ENCODE results near the gene TMC1.
"Not testable (repeated sequence)": the region's sequence is repeated elsewhere in the genome, so short reads cannot be mapped to it uniquely, and the experiment has no call there.

Gene TMC1

GRCh38 chr9:72763022-72763421, 241.6 kb downstream of the TMC1 start:
- DNase-seq (ENCODE audit: low spot score) = no peak

DNA sequence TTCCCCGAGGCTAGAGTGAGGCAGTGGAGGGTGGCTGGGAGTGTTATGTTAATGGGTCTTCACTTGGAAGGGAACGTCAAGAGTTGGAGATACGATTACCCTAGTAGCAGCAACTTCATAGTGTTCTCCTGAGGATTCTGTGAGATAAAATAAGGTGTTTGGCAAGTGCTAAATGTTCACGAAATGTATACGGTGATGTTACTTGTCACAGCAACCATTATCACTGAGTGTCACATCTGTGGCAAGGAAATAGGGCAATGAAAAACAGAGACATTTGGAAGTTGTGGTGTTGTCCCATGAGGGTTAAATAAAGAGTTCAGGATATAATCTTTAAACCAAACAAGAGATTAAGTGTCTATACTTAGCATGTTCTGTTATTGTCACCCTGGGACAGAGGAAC, 248.1 kb downstream of the TMC1 start:
- DNase-seq (ENCODE audit: low spot score) = no peak

- DNase-seq (ENCODE audit: low spot score) = no peak
Observed at GRCh38 chr9:72772661-72773060, 251.3 kb downstream of the TMC1 start.

DNA sequence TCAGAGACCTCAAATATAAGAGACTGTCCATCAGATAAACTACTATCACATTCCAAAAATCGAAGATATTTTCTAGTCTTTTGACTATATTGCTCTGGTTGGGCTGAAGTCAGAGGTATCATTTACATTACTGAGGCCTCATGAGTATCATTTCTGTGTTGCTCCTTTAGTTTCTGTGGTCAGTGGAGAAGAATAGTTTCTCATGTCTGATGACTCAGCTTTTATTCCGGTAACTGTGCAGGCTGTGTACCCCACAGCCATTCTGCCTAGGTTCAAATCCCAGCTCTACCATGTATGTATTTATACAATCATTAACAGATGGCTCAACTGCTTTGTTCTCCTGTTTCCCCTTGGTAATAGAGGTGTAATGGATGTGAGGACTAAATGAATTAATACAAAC, 252.2 kb downstream of the TMC1 start:
- DNase-seq (ENCODE audit: low spot score) = no peak

GRCh38 chr9:72775570-72775969, 254.2 kb downstream of the TMC1 start:
- no peak for DNase-seq (ENCODE audit: low spot score)

- no peak for DNase-seq (ENCODE audit: low spot score)
Observed at GRCh38 chr9:72779614-72780013, 258.2 kb downstream of the TMC1 start.

DNA sequence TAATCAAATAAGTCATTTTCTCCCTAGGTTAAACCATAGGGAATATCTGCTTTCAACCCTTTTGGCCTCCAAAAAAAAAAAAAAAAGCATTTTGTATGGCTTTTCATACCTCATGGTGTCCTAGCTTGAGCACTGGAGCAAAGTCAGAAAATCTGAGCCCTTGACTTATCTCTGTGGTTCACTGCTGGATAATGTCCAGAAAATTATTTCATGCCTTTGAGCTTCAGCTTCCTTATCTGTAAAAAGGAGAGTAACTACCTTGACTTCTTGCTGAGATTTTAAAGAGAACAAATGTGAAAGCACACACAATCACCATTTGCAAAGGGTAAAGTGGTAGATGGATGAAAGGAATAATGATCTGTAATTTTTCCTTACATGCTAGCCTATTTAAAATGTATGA, 265.5 kb downstream of the TMC1 start:
- no peak for DNase-seq (ENCODE audit: low spot score)

DNA sequence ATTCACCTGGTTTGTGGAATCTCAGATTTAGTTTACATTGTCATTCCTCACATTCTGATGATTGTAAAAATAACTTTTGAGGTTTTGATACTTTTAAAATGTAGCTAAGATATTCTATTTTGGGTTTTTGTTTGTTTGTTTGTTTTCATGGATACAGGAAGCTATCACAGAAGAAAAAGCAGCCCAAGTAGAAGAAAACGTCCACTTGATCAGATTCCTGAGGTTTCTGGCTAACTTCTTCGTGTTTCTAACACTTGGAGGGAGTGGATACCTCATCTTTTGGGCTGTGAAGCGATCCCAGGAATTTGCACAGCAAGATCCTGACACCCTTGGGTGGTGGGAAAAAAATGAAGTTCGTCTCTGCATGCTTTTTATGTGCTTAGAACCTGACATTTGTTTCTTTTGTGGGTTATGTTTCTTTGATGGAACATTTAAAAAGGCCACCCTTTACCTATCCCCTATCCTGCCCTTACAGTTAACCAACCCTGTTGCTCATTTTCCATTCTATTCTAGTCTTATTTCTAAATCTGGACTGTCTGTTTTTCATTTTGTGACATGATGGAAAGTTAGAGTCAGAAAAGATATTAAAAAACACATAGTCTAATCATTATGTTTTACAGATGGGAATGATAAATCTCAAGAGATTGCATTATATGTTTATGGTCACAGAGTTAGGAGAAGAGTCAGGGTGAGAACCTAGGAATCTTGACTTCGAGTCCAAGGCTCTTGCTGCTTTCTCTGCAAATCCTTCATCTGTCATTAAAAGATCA, 267.7 kb downstream of the TMC1 start:
- DNase-seq (ENCODE audit: low spot score) = no peak

- no peak for DNase-seq (ENCODE audit: low spot score)
Observed at GRCh38 chr9:72789885-72790284, 268.5 kb downstream of the TMC1 start.

DNA sequence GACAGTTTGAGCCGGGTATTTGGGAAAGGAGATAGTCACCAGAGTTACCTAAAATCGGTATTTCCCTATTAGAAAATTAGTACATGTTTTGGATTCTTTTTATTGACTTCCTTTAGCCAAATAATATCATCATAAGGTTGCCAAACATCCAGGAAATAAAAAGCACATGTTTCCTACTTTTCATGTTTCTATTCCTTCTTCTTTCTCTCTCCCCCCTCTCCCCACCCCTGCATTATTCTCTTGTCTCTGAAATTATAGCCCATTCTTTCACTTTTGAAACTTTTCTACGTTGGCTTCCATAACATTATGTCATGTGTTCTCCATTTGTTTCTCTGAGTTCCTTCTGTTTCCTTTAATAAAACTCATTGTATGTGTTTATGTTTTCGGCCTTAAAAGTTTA, 269.6 kb downstream of the TMC1 start:
- no peak for DNase-seq (ENCODE audit: low spot score)

- DNase-seq (ENCODE audit: low spot score) = no peak
Observed at GRCh38 chr9:72791436-72791835, 270.0 kb downstream of the TMC1 start.

GRCh38 chr9:72794946-72795345, 273.5 kb downstream of the TMC1 start:
- DNase-seq (ENCODE audit: low spot score) = no peak

DNA sequence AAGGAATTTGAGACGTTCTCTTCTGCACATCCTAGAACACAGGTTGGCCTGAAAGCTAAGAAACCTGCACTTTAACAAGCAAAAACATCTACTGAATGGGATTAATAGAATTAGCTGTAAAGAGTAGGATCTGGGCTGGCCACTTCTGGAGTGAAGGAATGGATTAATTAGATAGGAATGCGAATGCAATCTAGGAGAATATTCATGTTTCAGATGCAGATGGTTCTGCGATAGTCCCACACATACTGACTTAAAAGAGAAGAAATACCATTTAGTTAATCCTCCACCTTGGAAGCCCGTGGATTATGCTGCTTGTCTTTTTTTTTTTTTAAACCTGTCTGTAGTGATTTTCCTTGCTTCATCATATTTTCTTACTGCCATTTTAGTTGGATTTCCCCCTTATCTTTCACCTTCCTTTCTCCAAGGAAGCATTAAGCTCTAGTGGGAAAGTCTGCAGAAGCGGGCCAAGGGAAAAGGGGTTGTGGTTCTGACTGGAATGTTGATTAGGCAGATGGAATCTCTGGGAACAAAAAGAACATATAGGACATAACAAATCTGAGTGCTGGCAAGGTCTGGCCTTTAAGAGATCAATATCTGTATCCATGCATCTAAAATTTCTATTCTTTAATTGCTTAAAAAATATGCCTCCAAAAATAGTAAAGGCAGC, 279.1 kb downstream of the TMC1 start:
- no peak for DNase-seq (ENCODE audit: low spot score)

DNA sequence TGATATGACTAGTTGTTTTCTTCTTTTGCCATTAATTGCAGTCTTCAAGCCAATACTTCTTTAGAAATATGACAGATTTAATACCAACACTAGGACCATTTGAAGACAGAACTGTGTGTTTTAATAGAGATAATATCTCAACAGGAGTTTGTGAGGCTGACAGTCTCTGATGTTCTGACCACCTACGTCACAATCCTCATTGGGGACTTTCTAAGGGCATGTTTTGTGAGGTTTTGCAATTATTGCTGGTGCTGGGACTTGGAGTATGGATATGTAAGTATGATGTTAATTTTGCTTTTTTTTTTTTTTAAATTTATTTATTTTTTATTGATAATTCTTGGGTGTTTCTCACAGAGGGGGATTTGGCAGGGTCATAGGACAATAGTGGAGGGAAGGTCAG, 283.8 kb downstream of the TMC1 start:
- DNase-seq (ENCODE audit: low spot score) = no peak

DNA sequence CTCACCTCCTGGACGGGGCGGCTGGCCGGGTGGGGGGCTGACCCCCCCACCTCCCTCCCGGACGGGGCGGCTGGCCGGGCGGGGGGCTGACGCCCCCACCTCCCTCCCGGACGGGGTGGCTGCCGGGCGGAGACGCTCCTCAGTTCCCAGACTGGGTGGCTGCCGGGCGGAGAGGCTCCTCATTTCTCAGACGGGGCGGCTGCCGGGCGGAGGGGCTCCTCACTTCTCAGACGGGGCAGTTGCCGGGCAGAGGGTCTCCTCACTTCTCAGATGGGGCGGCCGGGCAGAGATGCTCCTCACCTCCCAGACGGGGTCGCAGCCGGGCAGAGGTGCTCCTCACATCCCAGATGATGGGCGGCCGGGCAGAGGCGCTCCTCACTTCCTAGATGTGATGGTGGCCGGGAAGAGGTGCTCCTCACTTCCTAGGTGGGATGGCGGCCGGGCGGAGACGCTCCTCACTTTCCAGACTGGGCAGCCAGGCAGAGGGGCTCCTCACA, 285.0 kb downstream of the TMC1 start:
- DNase-seq (ENCODE audit: low spot score) = not testable (repeated sequence)

DNA sequence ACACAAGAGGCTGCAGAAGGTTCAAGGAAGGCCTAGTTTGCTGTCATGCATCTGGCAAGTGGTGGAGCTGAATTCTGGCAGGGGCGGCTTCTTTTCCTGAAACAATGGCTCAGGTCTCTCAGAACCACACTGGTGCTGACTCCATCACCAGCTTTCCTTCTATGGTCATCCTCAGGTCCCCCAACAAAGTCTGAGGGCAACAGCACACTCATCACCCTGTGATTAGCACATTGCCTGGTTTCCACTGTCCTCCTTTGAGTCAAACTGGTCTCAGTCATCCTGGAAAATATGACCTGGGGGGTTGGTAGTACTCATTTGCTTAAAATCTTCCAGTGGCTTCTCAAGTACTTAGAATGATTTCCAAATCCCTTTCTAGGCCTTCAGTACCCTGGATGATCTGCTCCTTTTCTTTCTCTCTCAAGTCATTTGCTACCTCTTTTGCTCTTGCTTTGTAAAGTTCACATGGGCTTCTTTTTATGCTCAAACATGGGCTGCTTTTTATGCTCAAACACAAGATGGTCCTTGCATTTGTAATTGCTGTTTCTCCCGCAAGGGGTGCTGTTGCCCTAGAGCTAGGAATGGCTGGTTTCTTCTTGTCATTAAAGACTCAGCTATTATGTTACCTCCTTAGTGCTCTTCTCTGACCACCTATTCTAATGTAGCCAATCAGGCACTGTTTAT, 286.5 kb downstream of the TMC1 start:
- no peak for DNase-seq (ENCODE audit: low spot score)

DNA sequence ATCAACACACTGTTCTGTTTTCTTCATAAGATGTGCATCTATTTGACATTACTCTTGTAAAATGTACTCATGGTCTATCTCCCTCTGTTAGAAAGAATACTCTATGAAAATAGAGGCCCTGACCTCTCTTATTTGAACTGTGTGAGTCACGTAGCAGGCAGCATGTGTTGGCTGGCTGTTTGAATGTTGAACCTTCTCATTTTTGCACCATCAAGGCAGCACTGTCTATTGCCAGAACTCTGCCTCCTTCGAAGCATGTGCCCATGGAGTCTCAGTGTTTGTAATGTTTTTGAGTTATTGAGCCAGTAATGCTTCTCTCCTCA, 287.0 kb downstream of the TMC1 start:
- DNase-seq (ENCODE audit: low spot score) = no peak

GRCh38 chr9:72809586-72809985, 288.2 kb downstream of the TMC1 start:
- DNase-seq (ENCODE audit: low spot score) = no peak

DNA sequence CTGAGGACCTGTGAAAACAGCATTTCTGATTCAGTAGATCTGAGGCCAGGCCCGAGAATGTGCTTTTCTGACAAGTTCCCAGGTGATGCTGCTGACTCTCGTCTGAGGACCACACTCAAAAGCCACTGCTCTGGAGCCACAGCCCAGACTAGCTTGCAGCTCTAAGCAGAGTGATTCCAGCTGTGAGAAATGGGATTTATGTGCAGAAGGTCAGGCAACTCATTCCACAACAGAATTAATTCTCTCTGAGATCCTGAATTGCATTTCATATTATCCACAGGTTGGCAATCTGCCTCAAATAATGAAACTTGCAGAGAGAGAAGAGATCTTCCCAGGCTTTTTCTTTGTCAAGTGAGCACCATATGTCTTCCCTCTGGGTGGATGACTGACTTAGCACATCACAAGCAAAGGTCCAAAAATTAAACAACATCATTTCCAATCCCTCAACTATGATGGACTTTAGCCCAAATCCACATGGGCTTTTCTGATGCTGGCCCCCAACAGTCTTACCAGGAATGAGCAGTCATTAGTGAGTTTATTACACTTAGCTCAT, 291.2 kb downstream of the TMC1 start:
- DNase-seq (ENCODE audit: low spot score) = no peak

GRCh38 chr9:72813544-72813943, 292.1 kb downstream of the TMC1 start:
- DNase-seq (ENCODE audit: low spot score) = no peak

DNA sequence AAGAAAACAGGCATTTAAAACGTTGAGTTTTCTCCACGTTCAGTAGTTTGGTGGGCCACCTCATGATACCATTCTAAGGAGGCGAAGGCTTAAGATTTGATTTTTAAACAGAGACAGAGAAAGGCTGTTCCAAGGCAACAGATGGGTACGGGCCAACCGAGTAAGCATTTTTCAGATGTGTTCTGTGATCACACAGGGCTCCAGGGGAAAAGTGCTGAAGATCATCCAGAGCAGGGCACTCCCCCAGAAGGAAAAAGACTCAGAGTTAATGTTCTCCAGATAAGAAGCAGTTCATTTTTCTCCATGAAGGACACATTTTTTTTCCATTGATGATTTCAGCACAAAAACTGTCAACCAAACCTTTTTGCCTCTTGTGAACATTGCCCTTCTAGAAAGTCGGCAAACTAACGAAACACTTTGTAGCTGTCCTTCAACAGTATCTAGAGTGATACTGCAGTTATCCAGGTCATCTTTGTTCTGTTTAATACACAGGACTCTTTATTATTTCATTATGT, 292.7 kb downstream of the TMC1 start:
- DNase-seq (ENCODE audit: low spot score) = no peak

- no peak for DNase-seq (ENCODE audit: low spot score)
Observed at GRCh38 chr9:72816666-72817065, 295.3 kb downstream of the TMC1 start.

DNA sequence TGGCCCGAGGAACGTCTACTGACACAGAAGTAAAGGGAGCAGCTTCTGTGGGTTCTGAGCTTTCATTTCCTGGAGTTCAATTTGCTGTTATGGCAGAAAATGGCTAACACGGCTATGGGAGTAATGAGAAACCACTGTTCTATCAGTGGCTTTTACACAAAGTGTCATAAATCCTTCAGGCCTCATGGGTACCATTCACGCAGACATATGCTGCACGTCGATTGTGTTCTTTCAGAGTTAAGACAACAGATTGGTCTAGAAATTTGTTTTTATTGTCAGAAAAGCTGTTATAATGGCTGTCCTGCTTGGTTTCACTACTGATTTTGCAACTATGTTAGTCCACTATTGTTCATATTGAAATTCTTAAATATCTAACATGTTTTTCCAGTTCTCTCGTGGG, 296.0 kb downstream of the TMC1 start:
- DNase-seq (ENCODE audit: low spot score) = no peak
